IMR-90 (cell line): ENCODE data around the gene CEP63. TPM values are rescaled to one million over a fixed set of nuclear protein-coding genes. Genes with fewer than 3 reads are reported as not detected.
A peak's percentile ranks its signal among the peaks of the same experiment; 100 is the strongest.

Source experiments
- ATAC-seq: fragments of 200-7000 bp; cut with Tn5 transposase; 2 replicates; pipeline ENCODE4 v1.9.1; 2020; ENCODE audit warnings: low read depth, mild to moderate bottlenecking, moderate library complexity
- BruUV-seq: library from RNA; stranded (reverse); fragments of 400-500 nt; replicated peaks from 2 replicates; lab custom pipeline; 2021; lab: Mats Ljungman, UMichigan
- CTCF ChIA-PET: fragments of 300-600 bp; formaldehyde crosslinking; extraction: SDS; loops from one replicate; lab custom pipeline; 2021; ENCODE audit warnings: antibody characterized with exemption; lab: Yijun Ruan, JAX
- POLR2A ChIA-PET: fragments of 300-600 bp; sonication (Branson Sonifier 250); formaldehyde crosslinking; loops from one replicate; lab custom pipeline; 2022; ENCODE audit warnings: antibody characterized with exemption; ENCODE audit not compliant: unreplicated experiment; lab: Charles Lee
- DNase-seq: peaks from one replicate; pipeline ENCODE4 v3.0.0; 2013
- H2AFZ ChIP-seq: replicated peaks from 2 replicates; pipeline ENCODE3; 2013; ENCODE audit warnings: low read length, mild to moderate bottlenecking; ENCODE audit not compliant: poor library complexity
- H2AK5ac ChIP-seq: 2 replicates; pipeline ENCODE4 v1.6.1; 2013; ENCODE audit warnings: low read depth, low read length, inconsistent platforms
- H2AK9ac ChIP-seq: replicated peaks from 2 replicates; pipeline ENCODE3; 2013; ENCODE audit warnings: mild to moderate bottlenecking, low read depth, low read length, moderate library complexity; ENCODE audit not compliant: poor library complexity
- H2BK120ac ChIP-seq: 2 replicates; pipeline ENCODE4 v1.6.1; 2013; ENCODE audit warnings: low read depth, low read length, inconsistent platforms
- H2BK15ac ChIP-seq: 3 replicates; pipeline ENCODE4 v1.6.1; 2013; ENCODE audit warnings: low read depth, low read length, inconsistent platforms
- H2BK20ac ChIP-seq: 2 replicates; pipeline ENCODE4 v1.6.1; 2013; ENCODE audit warnings: low read depth, mild to moderate bottlenecking, inconsistent platforms, low read length, moderate library complexity
- H2BK5ac ChIP-seq: 2 replicates; pipeline ENCODE4 v1.6.1; 2013; ENCODE audit warnings: mild to moderate bottlenecking, low read depth, low read length, inconsistent platforms; ENCODE audit not compliant: poor library complexity, severe bottlenecking
- H3K14ac ChIP-seq: replicated peaks from 2 replicates; pipeline ENCODE4 v1.6.1; 2013; ENCODE audit warnings: low read depth, low read length, inconsistent platforms
- H3K18ac ChIP-seq: 2 replicates; pipeline ENCODE4 v1.6.1; 2013; ENCODE audit warnings: low read depth, low read length, control low read depth
- H3K23ac ChIP-seq: 2 replicates; pipeline ENCODE4 v1.6.1; 2013; ENCODE audit warnings: low read depth, low read length, inconsistent platforms
- H3K27ac ChIP-seq: 2 replicates; pipeline ENCODE4 v1.5.1; 2013; ENCODE audit warnings: mild to moderate bottlenecking, control low read depth, low read length; ENCODE audit not compliant: insufficient read depth
- H3K27me3 ChIP-seq: 2 replicates; pipeline ENCODE4 v1.6.1; 2013; ENCODE audit warnings: low read length; ENCODE audit not compliant: control insufficient read depth, insufficient read depth
- H3K36me3 ChIP-seq: 2 replicates; pipeline ENCODE4 v1.6.1; 2013; ENCODE audit warnings: low read length, mixed read lengths; ENCODE audit not compliant: control insufficient read depth, insufficient read depth
- H3K4ac ChIP-seq: 2 replicates; pipeline ENCODE4 v1.6.1; 2013; ENCODE audit warnings: low read depth, low read length, inconsistent platforms
- H3K4me1 ChIP-seq: 2 replicates; pipeline ENCODE4 v1.6.1; 2013; ENCODE audit warnings: low read length, mixed read lengths; ENCODE audit not compliant: control insufficient read depth, insufficient read depth
- H3K4me2 ChIP-seq: 2 replicates; pipeline ENCODE4 v1.6.1; 2013; ENCODE audit warnings: low read depth, mild to moderate bottlenecking, control low read depth, low read length, moderate library complexity
- H3K4me3 ChIP-seq: 2 replicates; pipeline ENCODE4 v1.5.1; 2013; ENCODE audit warnings: low read depth, mild to moderate bottlenecking, control low read depth, low read length, moderate library complexity; ENCODE audit not compliant: insufficient read depth
- H3K56ac ChIP-seq: 2 replicates; pipeline ENCODE4 v1.6.1; 2013; ENCODE audit warnings: low read length, inconsistent platforms; ENCODE audit not compliant: insufficient read depth; ENCODE audit errors: extremely low read depth
- H3K79me1 ChIP-seq, 2 experiments: 2 replicates each; pipeline ENCODE4 v1.6.1; 2013; ENCODE audit warnings: low read length in 2 of 2, inconsistent platforms in 1 of 2, low read depth in 1 of 2
- H3K9ac ChIP-seq: 2 replicates; pipeline ENCODE4 v1.6.1; 2013; ENCODE audit warnings: low read depth, low read length, control low read depth
- H3K9me1 ChIP-seq: 2 replicates; pipeline ENCODE4 v1.6.1; 2013; ENCODE audit warnings: low read length, inconsistent platforms; ENCODE audit not compliant: insufficient read depth
- H3K9me3 ChIP-seq: 2 replicates; pipeline ENCODE4 v1.6.1; 2013; ENCODE audit warnings: low read length; ENCODE audit not compliant: control insufficient read depth, insufficient read depth
- H4K20me1 ChIP-seq: 2 replicates; pipeline ENCODE4 v1.6.1; 2013; ENCODE audit warnings: low read length, inconsistent platforms; ENCODE audit not compliant: insufficient read depth
- H4K5ac ChIP-seq: 2 replicates; pipeline ENCODE4 v1.6.1; 2013; ENCODE audit warnings: mild to moderate bottlenecking, low read depth, low read length, control low read depth
- H4K8ac ChIP-seq, 2 experiments: 2 replicates each; pipeline ENCODE4 v1.6.1; 2013; ENCODE audit warnings: low read depth in 2 of 2, low read length in 2 of 2, control low read depth in 1 of 2, inconsistent platforms in 1 of 2
- H4K91ac ChIP-seq: 2 replicates; pipeline ENCODE4 v1.6.1; 2013; ENCODE audit warnings: low read depth, low read length, inconsistent platforms; ENCODE audit not compliant: insufficient read depth
- BHLHE40 ChIP-seq: fragments of 150-350 bp; IDR thresholded peaks from 2 replicates; pipeline ENCODE4 v1.6.1; 2016; ENCODE audit warnings: mild to moderate bottlenecking, low read depth, low read length
- CEBPB ChIP-seq: IDR thresholded peaks from 2 replicates; pipeline ENCODE4 v1.6.1; 2012; ENCODE audit warnings: low read depth, low read length, improper control_type of control experiment
- CHD1 ChIP-seq: IDR thresholded peaks from 2 replicates; pipeline ENCODE4 v1.6.1; 2012; ENCODE audit warnings: low read depth, low read length, improper control_type of control experiment
- MAFK ChIP-seq: IDR thresholded peaks from 2 replicates; pipeline ENCODE4 v1.6.1; 2012; ENCODE audit warnings: low read depth, low read length, improper control_type of control experiment
- MXI1 ChIP-seq: IDR thresholded peaks from 2 replicates; pipeline ENCODE4 v1.6.1; 2012; ENCODE audit warnings: low read depth, mild to moderate bottlenecking, low read length, moderate library complexity, borderline replicate concordance
- NFE2L2 ChIP-seq: fragments of 150-350 bp; IDR thresholded peaks from 2 replicates; pipeline ENCODE4 v1.6.1; 2016; ENCODE audit warnings: low read depth, mild to moderate bottlenecking, low read length
- POLR2A ChIP-seq: IDR thresholded peaks from 2 replicates; pipeline ENCODE4 v1.6.1; 2012; ENCODE audit warnings: mild to moderate bottlenecking, low read depth, low read length
- RAD21 ChIP-seq: IDR thresholded peaks from 2 replicates; pipeline ENCODE4 v1.6.1; 2012; ENCODE audit warnings: low read length, improper control_type of control experiment
- RFX5 ChIP-seq: IDR thresholded peaks from 2 replicates; pipeline ENCODE4 v1.8.0; 2012; ENCODE audit warnings: low read depth, mild to moderate bottlenecking, low read length, moderate library complexity
- SMC3 ChIP-seq: fragments of 150-350 bp; IDR thresholded peaks from 2 replicates; pipeline ENCODE4 v1.6.1; 2016; ENCODE audit warnings: low read depth, mild to moderate bottlenecking, antibody characterized with exemption, low read length, moderate library complexity
- dilution Hi-C: fragments of 300-500 bp; cut with HindIII; formaldehyde crosslinking; loops from one replicate; pipeline ENCODE4 v1.14.3; 2018; ENCODE audit warnings: low sequenced_read_pairs; ENCODE audit not compliant: unreplicated experiment
- in situ Hi-C: fragments of 300-500 bp; cut with MboI; formaldehyde crosslinking; loops from 3 replicates; pipeline ENCODE4 v1.14.3; 2019; ENCODE audit warnings: low sequenced_read_pairs, inconsistent platforms, mixed read lengths
- intact Hi-C: fragments of 100-400 bp; cut with micrococcal nuclease; formaldehyde crosslinking; loops from 2 replicates; pipeline ENCODE4 v1.10.0; 2022
- polyA plus RNA-seq, 3 experiments: library from polyadenylated mRNA; depleted of rRNA; stranded (reverse); fragments of >200 nt; gene quantifications; 2 replicates each; pipeline ENCODE4 v1.2.3, GENCODE V29; 2012; ENCODE audit warnings: low replicate concordance in 1 of 3
- total RNA-seq: library from RNA; depleted of rRNA; stranded (reverse); fragments of >200 nt; gene quantifications from 2 replicates; pipeline ENCODE4 v1.2.3, GENCODE V29; 2012
- TF ChIP-seq, protein P1 (sequence below): fragments of 150-350 bp; IDR thresholded peaks from 2 replicates; pipeline ENCODE4 v1.6.1; 2017; ENCODE audit warnings: mild to moderate bottlenecking, antibody characterized with exemption, low read length, low read depth
- TF ChIP-seq, protein P2 (sequence below): conservative IDR thresholded peaks from 2 replicates; pipeline ENCODE4 v1.5.1; 2012; ENCODE audit warnings: mild to moderate bottlenecking, low read depth, low read length, improper control_type of control experiment

CEP63 gene
- total and polyA plus RNA-seq, 2 of the 4 experiments (the other 2 are of a cell fraction): 6.5 to 9.1 TPM

DNA sequence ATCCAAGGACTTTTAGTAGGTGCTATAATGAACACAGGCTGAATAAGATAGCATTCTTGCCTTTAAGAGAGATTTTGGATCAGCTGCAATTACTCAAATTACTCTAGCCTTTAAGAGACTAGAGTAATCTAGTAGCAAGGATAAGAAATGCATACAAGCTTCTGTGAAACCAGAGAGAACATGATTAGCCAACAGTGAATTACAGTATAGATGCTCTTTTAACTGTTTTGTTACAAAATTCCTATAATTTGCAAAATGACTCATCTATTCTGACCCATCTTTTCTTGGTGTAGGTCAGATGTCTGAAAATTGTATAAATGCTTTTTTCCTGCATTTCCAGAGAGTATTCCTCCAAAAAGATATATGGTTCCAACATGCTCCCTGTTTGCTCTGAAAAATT lies 66.9 kb downstream of the CEP63 start:
- Histone ChIP-seq H4K20me1 (no peaks in the 10 kb centered on the region), H4K5ac (no peak overlapping the region), H3K4ac (no peak overlapping the region), H2AK9ac (no peak overlapping the region), H3K36me3 (peaks cover 7% of the 10 kb centered on the region), H3K9me3 (no peaks in the 10 kb centered on the region), H3K9me1 (peaks cover 5% of the 10 kb centered on the region; the same call in 1 of the 2 replicates), H3K4me3 (no peak overlapping the region), H3K9ac (no peak overlapping the region), H3K79me1 (no peaks in the 10 kb centered on the region), H3K4me1 (no peaks in the 10 kb centered on the region), H2AFZ (no peak overlapping the region), H3K56ac (no peak overlapping the region), H2BK120ac (no peak overlapping the region), H2BK5ac (no peak overlapping the region), H4K91ac (no peak overlapping the region), H4K8ac (no peak overlapping the region), H3K18ac (no peak overlapping the region), H3K27me3 (no peaks in the 10 kb centered on the region), H3K27ac (no peak overlapping the region), H2AK5ac (no peak overlapping the region), H3K14ac (no peak overlapping the region), H2BK15ac (no peak overlapping the region), H3K23ac (no peak overlapping the region), H2BK20ac (no peak overlapping the region), H3K4me2 (no peak overlapping the region)
- in situ Hi-C loops: no loop called here
- ChIA-PET POLR2A (no interaction called here), CTCF (interaction anchor here (0.7 kb wide), 1 partner anchor 1832 kb away, joined by 3 read pairs; no protein-coding TSS in a partner anchor)
- BruUV-seq: no TSS peak
- DNase-seq: peak; percentile 52
- TF ChIP-seq CEBPB: no peak
- no peak for TF ChIP-seq MXI1
- TF ChIP-seq RAD21: no peak
- no peak for TF ChIP-seq MAFK
- TF ChIP-seq NFE2L2: no peak
- no peak for TF ChIP-seq POLR2A
- TF ChIP-seq, protein P1, sequence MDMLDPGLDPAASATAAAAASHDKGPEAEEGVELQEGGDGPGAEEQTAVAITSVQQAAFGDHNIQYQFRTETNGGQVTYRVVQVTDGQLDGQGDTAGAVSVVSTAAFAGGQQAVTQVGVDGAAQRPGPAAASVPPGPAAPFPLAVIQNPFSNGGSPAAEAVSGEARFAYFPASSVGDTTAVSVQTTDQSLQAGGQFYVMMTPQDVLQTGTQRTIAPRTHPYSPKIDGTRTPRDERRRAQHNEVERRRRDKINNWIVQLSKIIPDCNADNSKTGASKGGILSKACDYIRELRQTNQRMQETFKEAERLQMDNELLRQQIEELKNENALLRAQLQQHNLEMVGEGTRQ: no peak
- no peak for TF ChIP-seq CHD1
- TF ChIP-seq SMC3: no peak
- TF ChIP-seq RFX5: no peak
- no peak for TF ChIP-seq BHLHE40
- TF ChIP-seq, protein P2, sequence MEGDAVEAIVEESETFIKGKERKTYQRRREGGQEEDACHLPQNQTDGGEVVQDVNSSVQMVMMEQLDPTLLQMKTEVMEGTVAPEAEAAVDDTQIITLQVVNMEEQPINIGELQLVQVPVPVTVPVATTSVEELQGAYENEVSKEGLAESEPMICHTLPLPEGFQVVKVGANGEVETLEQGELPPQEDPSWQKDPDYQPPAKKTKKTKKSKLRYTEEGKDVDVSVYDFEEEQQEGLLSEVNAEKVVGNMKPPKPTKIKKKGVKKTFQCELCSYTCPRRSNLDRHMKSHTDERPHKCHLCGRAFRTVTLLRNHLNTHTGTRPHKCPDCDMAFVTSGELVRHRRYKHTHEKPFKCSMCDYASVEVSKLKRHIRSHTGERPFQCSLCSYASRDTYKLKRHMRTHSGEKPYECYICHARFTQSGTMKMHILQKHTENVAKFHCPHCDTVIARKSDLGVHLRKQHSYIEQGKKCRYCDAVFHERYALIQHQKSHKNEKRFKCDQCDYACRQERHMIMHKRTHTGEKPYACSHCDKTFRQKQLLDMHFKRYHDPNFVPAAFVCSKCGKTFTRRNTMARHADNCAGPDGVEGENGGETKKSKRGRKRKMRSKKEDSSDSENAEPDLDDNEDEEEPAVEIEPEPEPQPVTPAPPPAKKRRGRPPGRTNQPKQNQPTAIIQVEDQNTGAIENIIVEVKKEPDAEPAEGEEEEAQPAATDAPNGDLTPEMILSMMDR: no peak
- intact Hi-C loops: no loop called here
- dilution Hi-C loops: no loop called here
- ATAC-seq: peak; percentile 80
